ENCODE results near the gene SGPP2. TPM values are rescaled to one million over a fixed set of nuclear protein-coding genes. Genes with fewer than 3 reads are reported as not detected.

The SGPP2 gene
- total RNA-seq, 1 experiment from 2014 or later = not detected

DNA sequence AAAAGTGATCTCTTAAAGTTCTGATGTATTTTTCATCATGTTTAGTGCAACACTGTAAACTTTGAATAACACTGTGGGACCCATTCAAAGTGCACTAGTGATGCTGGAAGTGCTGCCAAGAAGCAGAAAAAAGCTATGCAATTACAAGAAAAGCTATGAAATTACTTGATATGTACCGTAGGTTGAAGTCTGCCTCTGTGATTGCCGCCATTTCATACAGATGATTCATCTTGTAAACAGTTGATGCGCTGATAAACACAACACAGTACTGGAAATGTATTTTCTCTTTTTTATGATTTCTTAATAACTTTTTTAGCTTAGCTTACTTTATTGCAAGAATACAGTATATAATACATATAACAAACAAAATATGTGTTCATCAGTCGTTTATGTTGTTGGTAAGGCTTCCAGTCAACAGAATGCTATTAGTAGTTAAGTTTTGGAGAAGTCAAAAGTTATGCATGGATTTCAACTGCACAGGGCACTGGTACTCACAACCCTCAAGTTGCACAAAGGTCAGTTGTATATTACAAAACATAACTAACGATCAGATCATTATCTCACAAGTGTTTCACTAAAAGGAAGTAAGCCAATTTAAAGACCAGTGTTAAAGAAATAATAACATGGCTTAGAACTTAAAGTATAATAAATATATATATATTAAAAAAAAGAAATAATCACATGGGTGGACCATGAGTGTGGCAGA is 82.0 kb downstream of the SGPP2 start:
- Mint-ChIP-seq H3K27ac (no peak overlapping the region), H3K4me1 (no peaks in the 10 kb centered on the region), H3K4me3 (no peak overlapping the region), H3K9me3 (no peaks in the 10 kb centered on the region), H3K36me3 (ENCODE audit: insufficient read depth in 1 of 3, low read depth in 3 of 3) (no peaks in the 10 kb centered on the region), H3K27me3 (ENCODE audit: low read depth) (peaks cover 49% of the 10 kb centered on the region)
- Histone ChIP-seq H3K23ac (ENCODE audit: insufficient read length, low read depth, low read length) (no peak overlapping the region), H3K27me3 (ENCODE audit: insufficient read depth, low read length) (no peaks in the 10 kb centered on the region), H2BK15ac (ENCODE audit: low read depth, low read length) (no peak overlapping the region), H2BK12ac (ENCODE audit: insufficient read length, low read depth, low read length) (no peak overlapping the region), H2AFZ (ENCODE audit: low read length) (no peak overlapping the region), H4K20me1 (ENCODE audit: control insufficient read depth, insufficient read depth, insufficient read length) (no peaks in the 10 kb centered on the region), H4K5ac (ENCODE audit: insufficient read length, low read depth, low read length) (no peak overlapping the region), H3K18ac (ENCODE audit: insufficient read length, low read depth, low read length) (no peak overlapping the region), H2BK5ac (ENCODE audit: insufficient read length, low read length) (no peak overlapping the region), H3T11ph (ENCODE audit: low read length) (no peak overlapping the region), H2BK20ac (ENCODE audit: low read depth, low read length, poor library complexity, severe bottlenecking) (no peak overlapping the region), H4K8ac (replicated peaks; ENCODE audit: insufficient read length, low read depth, low read length) (no peak overlapping the region), H2BK120ac (ENCODE audit: low read depth, low read length, poor library complexity, severe bottlenecking) (no peak overlapping the region), H3K79me2 (ENCODE audit: insufficient read depth, low read length) (no peaks in the 10 kb centered on the region), H3K14ac (ENCODE audit: insufficient read depth, low read length) (no peak overlapping the region), H3K79me1 (ENCODE audit: insufficient read depth, low read depth, low read length, poor library complexity, severe bottlenecking) (no peaks in the 10 kb centered on the region), H3K9ac (ENCODE audit: extremely low read depth, insufficient read length, low read length) (no peak overlapping the region), H4K91ac (ENCODE audit: insufficient read length, low read depth, low read length) (no peak overlapping the region), H3K4ac (ENCODE audit: low read depth, low read length) (no peak overlapping the region), H2AK5ac (ENCODE audit: insufficient read length, low read length) (no peak overlapping the region), H3K56ac (ENCODE audit: insufficient read length, low read depth, low read length) (no peak overlapping the region), H3K4me1 (ENCODE audit: insufficient read depth, low read length) (no peaks in the 10 kb centered on the region), H3K9me3 (ENCODE audit: control insufficient read depth, low read depth, low read length) (no peaks in the 10 kb centered on the region), H3K23me2 (ENCODE audit: insufficient read length, low read depth, low read length, poor library complexity, severe bottlenecking) (no peaks in the 10 kb centered on the region), H3K4me2 (ENCODE audit: insufficient read depth, insufficient read length, low read length) (no peak overlapping the region), H3K27ac (ENCODE audit: insufficient read length, low read depth, low read length) (no peak overlapping the region)
- WGBS (ENCODE audit: extremely low coverage, insufficient read length, low lambda C conversion rate) = no CpG with 5 or more reads among the region's 5 CpGs
- no peak for DNase-seq
- TF ChIP-seq, protein P1, sequence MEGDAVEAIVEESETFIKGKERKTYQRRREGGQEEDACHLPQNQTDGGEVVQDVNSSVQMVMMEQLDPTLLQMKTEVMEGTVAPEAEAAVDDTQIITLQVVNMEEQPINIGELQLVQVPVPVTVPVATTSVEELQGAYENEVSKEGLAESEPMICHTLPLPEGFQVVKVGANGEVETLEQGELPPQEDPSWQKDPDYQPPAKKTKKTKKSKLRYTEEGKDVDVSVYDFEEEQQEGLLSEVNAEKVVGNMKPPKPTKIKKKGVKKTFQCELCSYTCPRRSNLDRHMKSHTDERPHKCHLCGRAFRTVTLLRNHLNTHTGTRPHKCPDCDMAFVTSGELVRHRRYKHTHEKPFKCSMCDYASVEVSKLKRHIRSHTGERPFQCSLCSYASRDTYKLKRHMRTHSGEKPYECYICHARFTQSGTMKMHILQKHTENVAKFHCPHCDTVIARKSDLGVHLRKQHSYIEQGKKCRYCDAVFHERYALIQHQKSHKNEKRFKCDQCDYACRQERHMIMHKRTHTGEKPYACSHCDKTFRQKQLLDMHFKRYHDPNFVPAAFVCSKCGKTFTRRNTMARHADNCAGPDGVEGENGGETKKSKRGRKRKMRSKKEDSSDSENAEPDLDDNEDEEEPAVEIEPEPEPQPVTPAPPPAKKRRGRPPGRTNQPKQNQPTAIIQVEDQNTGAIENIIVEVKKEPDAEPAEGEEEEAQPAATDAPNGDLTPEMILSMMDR (conservative IDR thresholded peaks at IDR 0.05) = no peak

Data from H9 (cell line).